Posterior vena cava (tissue), 2 donors: ENCODE measurements around the gene PNCK. TPM values are rescaled to one million over a fixed set of nuclear protein-coding genes. Genes with fewer than 3 reads are reported as not detected.

Source experiments
- DNase-seq: peaks from one replicate; pipeline ENCODE4 v3.0.0-alpha.2; 2020; ENCODE audit warnings: low spot score
- intact Hi-C, 2 donors: fragments of 100-400 bp; cut with DNase I; formaldehyde crosslinking; loops; one replicate each; pipeline versions ENCODE4 v1.14.1 to v1.14.2; 2022 to 2023
- total RNA-seq, 2 donors: library from RNA; stranded (reverse); fragmentation: NEBNext Ultra II Directional; extraction: Animal tissue kit (Norgen Biotek cat#: 25700); gene quantifications; one replicate each; pipeline ENCODE4 v1.2.1, GENCODE V29; 2021
- donor health status: DM: yes; HTN: yes; CAD: no.
- donor health status: DM: yes; HTN: yes; CAD: no.

Gene PNCK
- total RNA-seq, 2 donors from 2014 or later = 41.1 to 58.9 TPM

- peak; percentile 74 for DNase-seq
- intact Hi-C loops = no loop called here
Measured at GRCh38 chrX:153647461-153648357, 25.9 kb downstream of the PNCK start.

GRCh38 chrX:153646620-153647373 is 26.8 kb downstream of the PNCK start, which contains the start of gene DUSP9:
Gene DUSP9 (plus strand): TSS chrX:153647203. CDS start chrX:153647954, 751 bp downstream.
- intact Hi-C loops = no loop called here
- peak; percentile 78 for DNase-seq

GRCh38 chrX:153645921-153646488 is 27.6 kb downstream of the PNCK start:
- intact Hi-C loops = no loop called here
- peak; percentile 31 for DNase-seq

- intact Hi-C loops = no loop called here
- peak; percentile 26 for DNase-seq
Measured at GRCh38 chrX:153645151-153645550, 28.5 kb downstream of the PNCK start.

- peak; percentile 62 for DNase-seq
- intact Hi-C loops = no loop called here
Measured at GRCh38 chrX:153644356-153645125, 29.1 kb downstream of the PNCK start.

- DNase-seq = peak; percentile 79
- intact Hi-C loops = no loop called here
Measured at GRCh38 chrX:153643431-153644351, 29.9 kb downstream of the PNCK start.

- no peak for DNase-seq
- intact Hi-C loops = no loop called here
Measured at GRCh38 chrX:153642655-153643430, 30.8 kb downstream of the PNCK start.

GRCh38 chrX:153642051-153642654 is 31.5 kb downstream of the PNCK start:
- intact Hi-C loops = no loop called here
- peak; percentile 69 for DNase-seq

- DNase-seq = peak; percentile 20
- intact Hi-C loops = no loop called here
Measured at GRCh38 chrX:153641627-153642026, 32.0 kb downstream of the PNCK start.

- intact Hi-C loops = no loop called here
- no peak for DNase-seq
Measured at GRCh38 chrX:153640736-153641575, 32.7 kb downstream of the PNCK start.

- intact Hi-C loops = no loop called here
- DNase-seq = peak; percentile 58
Measured at GRCh38 chrX:153640045-153640686, 33.4 kb downstream of the PNCK start.

- DNase-seq = peak; percentile 63
- intact Hi-C loops = no loop called here
Measured at GRCh38 chrX:153639177-153640044, 34.2 kb downstream of the PNCK start.

- intact Hi-C loops = no loop called here
- DNase-seq = peak; percentile 49
Measured at GRCh38 chrX:153638436-153639176, 35.0 kb downstream of the PNCK start.

GRCh38 chrX:153638041-153638371 is 35.6 kb downstream of the PNCK start:
- no peak for DNase-seq
- intact Hi-C loops = no loop called here
